Stimulated activated CD8-positive, alpha-beta memory T cell treated with anti-CD3 and anti-CD28 coated beads, Interleukin-7, amount 100 ng/mL, for 24 hours (primary cell): ENCODE data around the gene POMP.
"Not testable (repeated sequence)": the region's sequence is repeated elsewhere in the genome, so short reads cannot be mapped to it uniquely, and the experiment has no call there.

ENCODE experiments used
- DNase-seq: peaks from one replicate; pipeline ENCODE4 v3.0.0-alpha.2; 2020; ENCODE audit warnings: low read depth

Gene POMP

GRCh38 chr13:28637714-28638355 lies 21.1 kb upstream of the POMP start:
- no peak for DNase-seq

GRCh38 chr13:28638756-28639155 lies 20.2 kb upstream of the POMP start:
- no peak for DNase-seq

- DNase-seq, result no peak
These were observed 17.9 kb upstream of the POMP start for GRCh38 chr13:28640861-28641599.

GRCh38 chr13:28641600-28641926 lies 17.4 kb upstream of the POMP start:
- no peak for DNase-seq

GRCh38 chr13:28650284-28650683 lies 8.6 kb upstream of the POMP start:
- DNase-seq, result no peak

GRCh38 chr13:28651810-28652401 lies 7.0 kb upstream of the POMP start:
- DNase-seq, result no peak

- DNase-seq, result no peak
These were observed 5.8 kb upstream of the POMP start for GRCh38 chr13:28653111-28653510.

- no peak for DNase-seq
These were observed 4.7 kb upstream of the POMP start for GRCh38 chr13:28654276-28654675.

- no peak for DNase-seq
These were observed 3.4 kb upstream of the POMP start for GRCh38 chr13:28655561-28655960.

- no peak for DNase-seq
These were observed 969 bp upstream of the POMP start for GRCh38 chr13:28657784-28658538.

GRCh38 chr13:28658539-28658795 lies 463 bp upstream of the POMP start:
- DNase-seq, result no peak

- DNase-seq, result no peak
These were observed 666 bp downstream of the POMP start for GRCh38 chr13:28659621-28659970.

- no peak for DNase-seq
These were observed 8.1 kb downstream of the POMP start for GRCh38 chr13:28666897-28667488.

- DNase-seq, result no peak
These were observed 12.3 kb downstream of the POMP start for GRCh38 chr13:28671126-28671792.

GRCh38 chr13:28678809-28679208 lies 19.9 kb downstream of the POMP start:
- no peak for DNase-seq

GRCh38 chr13:28679628-28680027 lies 20.7 kb downstream of the POMP start:
- no peak for DNase-seq

- DNase-seq, result no peak
These were observed 21.6 kb downstream of the POMP start for GRCh38 chr13:28680541-28680940.

GRCh38 chr13:28683169-28683568 lies 24.2 kb downstream of the POMP start:
- not testable (repeated sequence) for DNase-seq

- DNase-seq, result no peak
These were observed 25.3 kb downstream of the POMP start for GRCh38 chr13:28684257-28684656.

- no peak for DNase-seq
These were observed 26.2 kb downstream of the POMP start for GRCh38 chr13:28685114-28685513.

GRCh38 chr13:28685892-28686291 lies 27.0 kb downstream of the POMP start:
- DNase-seq, result no peak
